ENCODE measurements around the gene UBL4B. TPM values are rescaled to one million over a fixed set of nuclear protein-coding genes. Genes with fewer than 3 reads are reported as not detected.

UBL4B gene
- total and polyA plus RNA-seq, 2 donors (not counting 1 experiment from before 2014, with no cell fraction given) = not detected

GRCh38 chr1:110161165-110161564 lies 48.9 kb downstream of the UBL4B start:
- no peak for TF ChIP-seq EZH2 (IDR thresholded peaks at IDR 0.05; ENCODE audit: borderline replicate concordance, insufficient read depth, low read depth, low read length, poor library complexity, severe bottlenecking)
- TF ChIP-seq CTCF (IDR thresholded peaks at IDR 0.05) = no peak
- Histone ChIP-seq H3K4me3 (ENCODE audit: control extremely low read depth in 1 of 5, extremely low read depth in 1 of 5, insufficient read depth in 1 of 5, low read depth in 2 of 5, low read length in 4 of 5) (no peak overlapping the region), H3K4me1 (ENCODE audit: control insufficient read depth in 2 of 2, insufficient read depth in 2 of 2, low read length in 2 of 2) (no peaks in the 10 kb centered on the region), H3K27ac (ENCODE audit: low read length in 2 of 2) (no peak overlapping the region), H3K36me3 (replicated peaks in 1 of 2; ENCODE audit: control extremely low read depth in 1 of 2, control insufficient read depth in 1 of 2, extremely low read depth in 1 of 2, insufficient read depth in 2 of 2, low read length in 1 of 2) (no peaks in the 10 kb centered on the region), H3K27me3 (replicated peaks in 1 of 4; ENCODE audit: control extremely low read depth in 1 of 4, control insufficient read depth in 3 of 4, insufficient read depth in 4 of 4, low read length in 3 of 4) (peaks cover 0 to 27% (median 3%) of the 10 kb centered on the region in 4 experiments), H3K9ac (ENCODE audit: low read length) (no peak overlapping the region), H4K20me1 (ENCODE audit: control insufficient read depth, insufficient read depth, low read length, poor library complexity, severe bottlenecking) (no peaks in the 10 kb centered on the region), H3K4me2 (replicated peaks; ENCODE audit: low read depth, low read length, poor library complexity, severe bottlenecking) (no peak overlapping the region), H3K79me2 (ENCODE audit: control insufficient read depth, insufficient read depth, low read length) (no peaks in the 10 kb centered on the region), H2AFZ (ENCODE audit: insufficient read depth, low read depth, low read length, poor library complexity, severe bottlenecking) (no peak overlapping the region), H3K9me3 (ENCODE audit: control extremely low read depth in 1 of 3, control insufficient read depth in 2 of 3, insufficient read depth in 1 of 3, low read length in 2 of 3) (peaks cover 0 to 16% (median 0%) of the 10 kb centered on the region in 3 donors)
- H3K4me1 Mint-ChIP-seq = no peaks in the 10 kb centered on the region
- CTCF ChIA-PET = interaction anchor here (1.0 to 1.4 kb wide), 2 partner anchors 8 to 14 kb away, joined by 3 to 4 read pairs; no protein-coding TSS in a partner anchor
- no peak for DNase-seq
- no peak for ATAC-seq (ENCODE audit: low read depth)
- peaks cover 59% of the 10 kb centered on the region for H3K27me3 Mint-ChIP-seq
- intact Hi-C loops (cut with micrococcal nuclease) = no loop called here
- peaks cover 4% of the 10 kb centered on the region for H3K9me3 Mint-ChIP-seq (ENCODE audit: insufficient read depth)
- 100% methylated on average over 1 of the region's 3 CpGs for WGBS (ENCODE audit: insufficient coverage)
- H3K27ac Mint-ChIP-seq = no peak overlapping the region
- H3K4me3 Mint-ChIP-seq = no peak overlapping the region
- POLR2A ChIA-PET = no interaction called here

- POLR2A ChIA-PET = no interaction called here
- DNase-seq (no peak), ATAC-seq (ENCODE audit: low read depth) (no peak)
- no peak overlapping the region for H3K4me3 Mint-ChIP-seq
- Histone ChIP-seq H3K27ac (ENCODE audit: low read length in 2 of 2) (no peak overlapping the region), H3K4me3 (ENCODE audit: control extremely low read depth in 1 of 5, extremely low read depth in 1 of 5, insufficient read depth in 1 of 5, low read depth in 2 of 5, low read length in 4 of 5) (no peak overlapping the region), H3K9ac (ENCODE audit: low read length) (no peak overlapping the region), H3K9me3 (ENCODE audit: control extremely low read depth in 1 of 3, control insufficient read depth in 2 of 3, insufficient read depth in 1 of 3, low read length in 2 of 3) (peaks cover 0 to 16% (median 0%) of the 10 kb centered on the region in 3 donors), H4K20me1 (ENCODE audit: control insufficient read depth, insufficient read depth, low read length, poor library complexity, severe bottlenecking) (no peaks in the 10 kb centered on the region), H3K4me2 (replicated peaks; ENCODE audit: low read depth, low read length, poor library complexity, severe bottlenecking) (no peak overlapping the region), H3K36me3 (replicated peaks in 1 of 2; ENCODE audit: control extremely low read depth in 1 of 2, control insufficient read depth in 1 of 2, extremely low read depth in 1 of 2, insufficient read depth in 2 of 2, low read length in 1 of 2) (no peaks in the 10 kb centered on the region), H3K27me3 (replicated peaks in 1 of 4; ENCODE audit: control extremely low read depth in 1 of 4, control insufficient read depth in 3 of 4, insufficient read depth in 4 of 4, low read length in 3 of 4) (peaks cover 0 to 21% (median 1%) of the 10 kb centered on the region in 4 experiments), H2AFZ (ENCODE audit: insufficient read depth, low read depth, low read length, poor library complexity, severe bottlenecking) (no peak overlapping the region), H3K4me1 (ENCODE audit: control insufficient read depth in 2 of 2, insufficient read depth in 2 of 2, low read length in 2 of 2) (no peaks in the 10 kb centered on the region), H3K79me2 (ENCODE audit: control insufficient read depth, insufficient read depth, low read length) (no peaks in the 10 kb centered on the region)
- intact Hi-C loops (cut with micrococcal nuclease) = no loop called here
- no peaks in the 10 kb centered on the region for H3K4me1 Mint-ChIP-seq
- CTCF ChIA-PET = interaction anchor here (1.0 to 1.4 kb wide), 3 partner anchors 9 to 302 kb away, joined by 3 to 4 read pairs (median 4); no protein-coding TSS in a partner anchor
- peaks cover 52% of the 10 kb centered on the region for H3K27me3 Mint-ChIP-seq
- no peak for TF ChIP-seq CTCF (IDR thresholded peaks at IDR 0.05)
- TF ChIP-seq EZH2 (IDR thresholded peaks at IDR 0.05; ENCODE audit: borderline replicate concordance, insufficient read depth, low read depth, low read length, poor library complexity, severe bottlenecking) = no peak
- 92% methylated on average over 8 of the region's 11 CpGs for WGBS (ENCODE audit: insufficient coverage)
- H3K9me3 Mint-ChIP-seq (ENCODE audit: insufficient read depth) = no peaks in the 10 kb centered on the region
- H3K27ac Mint-ChIP-seq = no peak overlapping the region
Observed at GRCh38 chr1:110161849-110162248, 49.6 kb downstream of the UBL4B start.

Other genes starting within 250 kb of the UBL4B start
- 4.1 and 4.2 TPM in 2 replicates for gene CSF1, start 201.6 kb upstream of the UBL4B start, total RNA-seq
- 0.55 and 0.91 TPM in 2 replicates for gene CSF1, start 201.6 kb upstream of the UBL4B start, polyA plus RNA-seq
- gene AHCYL1, start 127.7 kb upstream of the UBL4B start, total RNA-seq = 51.4 and 58.7 TPM in 2 replicates
- gene AHCYL1, start 127.7 kb upstream of the UBL4B start, polyA plus RNA-seq = 21.5 and 24.3 TPM in 2 replicates
- gene STRIP1, start 77.8 kb upstream of the UBL4B start, total RNA-seq = 97.5 and 105 TPM in 2 replicates
- 41.5 and 53.3 TPM in 2 replicates for gene STRIP1, start 77.8 kb upstream of the UBL4B start, polyA plus RNA-seq
- not detected in 2 replicates for gene ALX3, start 41.8 kb upstream of the UBL4B start, total RNA-seq
- gene ALX3, start 41.8 kb upstream of the UBL4B start, polyA plus RNA-seq = not detected in 2 replicates
- not detected in 2 replicates for gene SLC6A17, start 38.1 kb downstream of the UBL4B start, total RNA-seq
- gene SLC6A17, start 38.1 kb downstream of the UBL4B start, polyA plus RNA-seq = not detected in 2 replicates
- 24.1 and 24.3 TPM in 2 replicates for gene KCNC4, start 97.9 kb downstream of the UBL4B start, total RNA-seq
- gene KCNC4, start 97.9 kb downstream of the UBL4B start, polyA plus RNA-seq = 2.5 and 3.2 TPM in 2 replicates
- 97.7 and 102 TPM in 2 replicates for gene RBM15, start 226.9 kb downstream of the UBL4B start, total RNA-seq
- 23.7 and 29.4 TPM in 2 replicates for gene RBM15, start 226.9 kb downstream of the UBL4B start, polyA plus RNA-seq